ENCODE data around the gene SLC35B4. TPM values are rescaled to one million over a fixed set of nuclear protein-coding genes. Genes with fewer than 3 reads are reported as not detected.
"Not testable (repeated sequence)": the region's sequence is repeated elsewhere in the genome, so short reads cannot be mapped to it uniquely, and the experiment has no call there.

SLC35B4 gene
- total RNA-seq, 1 experiment from 2014 or later = 20.5 TPM

DNA sequence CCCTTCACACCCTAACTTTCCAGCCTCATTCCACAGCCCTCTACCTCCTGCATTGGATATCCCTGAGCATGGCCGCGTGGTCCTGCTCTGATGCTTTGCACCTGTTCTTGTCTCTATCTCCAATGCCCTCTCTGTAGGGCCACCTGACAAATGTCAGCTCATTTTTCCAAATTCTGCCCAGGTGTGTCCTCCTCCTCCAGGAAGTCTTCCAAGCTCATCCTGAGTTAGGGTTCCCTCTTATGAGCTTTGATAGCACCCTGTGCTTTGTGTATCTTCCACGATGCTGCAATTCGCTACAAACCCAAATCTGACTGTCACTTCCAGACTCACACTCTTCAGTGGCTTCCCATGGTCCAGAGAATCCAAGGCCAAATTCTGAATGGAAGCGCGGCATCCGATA is 14.7 kb upstream of the SLC35B4 start:
- no peak for DNase-seq (ENCODE audit: low read depth)

- DNase-seq (ENCODE audit: low read depth) = no peak
Measured at GRCh38 chr7:134330974-134331373, 14.2 kb upstream of the SLC35B4 start.

GRCh38 chr7:134329614-134330346 is 13.1 kb upstream of the SLC35B4 start:
- DNase-seq (ENCODE audit: low read depth) = no peak

DNA sequence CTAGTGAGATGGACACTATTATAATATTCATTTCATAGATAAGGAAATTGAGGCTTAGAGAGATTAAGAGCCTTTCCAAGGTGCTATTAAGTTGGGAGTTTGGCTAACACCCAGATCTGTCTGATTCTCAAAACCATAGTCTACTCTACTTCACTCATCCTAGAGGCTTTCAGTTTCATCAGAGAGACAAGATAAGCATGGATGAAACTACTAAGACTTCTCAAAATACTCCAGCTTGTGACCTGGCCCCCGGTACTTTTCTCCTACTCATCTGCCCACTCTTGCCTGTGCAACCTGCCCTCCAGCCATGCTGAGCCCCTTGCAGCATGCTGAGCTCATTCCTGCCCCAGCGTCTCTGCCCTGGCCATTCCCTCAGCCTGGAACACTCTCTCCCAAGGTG is 12.2 kb upstream of the SLC35B4 start:
- no peak for DNase-seq (ENCODE audit: low read depth)

DNA sequence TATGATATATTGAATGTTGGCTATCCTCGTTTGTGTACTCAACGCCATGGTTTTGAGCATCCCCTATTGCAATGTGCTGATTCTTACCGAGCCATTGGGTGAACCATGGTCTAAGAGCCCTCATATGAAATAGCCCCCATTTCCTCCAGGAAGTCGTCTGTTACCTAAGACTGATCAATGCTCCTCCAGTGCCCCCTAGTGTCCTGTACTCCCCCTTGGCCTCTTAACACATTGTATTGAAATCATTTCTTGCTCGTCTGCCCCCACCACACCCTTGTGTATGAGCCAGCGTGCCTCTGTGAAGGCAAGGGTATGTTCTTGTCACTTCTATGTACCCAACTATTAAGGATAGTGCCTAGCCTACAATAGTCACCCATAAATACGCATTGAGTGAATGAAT is 11.2 kb upstream of the SLC35B4 start:
- peak; percentile 65 for DNase-seq (ENCODE audit: low read depth)

- DNase-seq (ENCODE audit: low read depth) = no peak
Measured at GRCh38 chr7:134324107-134324506, 7.4 kb upstream of the SLC35B4 start.

DNA sequence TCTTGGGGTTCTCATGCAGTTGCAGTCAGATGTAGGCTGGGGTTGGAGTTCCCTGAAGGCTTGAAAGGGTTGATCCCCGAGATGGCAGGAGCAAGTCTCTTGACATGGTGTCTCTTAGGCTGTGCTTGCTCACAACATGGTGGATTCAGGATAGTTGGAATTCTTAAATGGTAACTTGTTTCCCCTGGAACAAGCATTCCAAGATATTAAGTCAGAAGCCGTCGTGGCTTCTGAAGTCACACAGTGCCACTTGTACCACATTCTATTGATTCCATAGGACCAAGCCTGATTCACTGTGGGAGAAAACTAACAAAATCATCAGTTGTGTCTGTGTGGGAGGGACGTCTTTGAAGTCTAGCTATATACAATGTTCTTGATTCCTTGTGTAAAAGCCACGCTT is 3.5 kb upstream of the SLC35B4 start:
- DNase-seq (ENCODE audit: low read depth) = peak; percentile 17

DNA sequence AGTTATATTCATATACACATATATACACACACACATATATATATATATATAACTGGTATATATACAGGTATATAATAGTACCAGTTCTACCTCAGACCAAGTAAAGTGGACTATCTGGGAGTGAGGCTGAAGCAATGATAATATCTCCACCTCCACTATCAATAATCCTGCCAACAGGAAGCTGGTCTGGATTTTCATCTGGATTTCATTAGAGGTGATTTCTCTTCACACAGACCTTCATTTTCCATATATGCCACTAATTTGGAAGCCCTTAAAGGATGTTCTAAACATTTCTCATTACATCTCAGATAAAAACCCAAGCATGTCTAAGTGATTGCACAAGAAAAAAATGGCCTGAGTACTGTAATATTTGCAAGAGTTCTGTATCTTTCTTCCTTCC is 1.7 kb upstream of the SLC35B4 start:
- no peak for DNase-seq (ENCODE audit: low read depth)

- no peak for DNase-seq (ENCODE audit: low read depth)
Measured at GRCh38 chr7:134317434-134317833, 704 bp upstream of the SLC35B4 start.

DNA sequence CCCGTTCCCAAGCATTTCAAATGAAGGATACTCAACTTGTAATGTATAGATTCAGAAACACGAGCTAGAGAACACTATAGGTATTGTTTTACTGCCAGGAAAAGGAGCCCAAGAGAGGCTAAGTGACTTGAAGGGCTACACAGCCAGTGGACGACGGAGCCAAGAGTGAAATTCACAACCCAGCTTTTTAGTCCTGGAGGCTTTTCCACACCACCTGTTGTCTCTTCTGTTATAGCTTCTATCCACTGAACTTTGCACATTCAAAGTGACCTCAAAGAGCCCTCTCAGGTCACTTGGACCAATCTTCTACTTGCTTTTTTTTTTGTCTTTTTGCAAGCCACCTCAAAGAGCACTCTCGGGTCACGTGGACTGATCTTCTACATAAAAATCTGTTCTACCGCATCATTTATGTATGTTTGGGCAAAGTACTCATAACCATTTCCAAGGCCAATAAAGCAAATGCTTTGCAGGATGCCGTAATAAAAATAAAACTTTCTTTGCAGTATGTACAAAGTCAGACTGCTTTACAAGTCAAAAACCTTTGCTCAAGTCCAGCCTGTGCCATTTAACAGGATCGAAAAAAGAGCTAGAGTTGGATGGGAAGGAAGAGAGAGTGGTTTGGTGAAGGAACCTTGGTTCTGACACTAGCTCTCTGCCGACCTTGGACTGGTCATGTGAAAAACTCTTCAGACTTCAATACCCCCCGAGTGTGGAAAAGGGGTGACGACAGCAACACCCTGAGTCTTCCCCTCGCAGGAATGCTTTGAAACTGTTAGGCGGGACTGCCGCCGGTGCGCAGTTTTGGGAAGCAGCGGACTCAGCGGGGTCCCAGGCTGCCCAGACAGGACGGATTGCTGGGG is 821 bp downstream of the SLC35B4 start:
- DNase-seq (ENCODE audit: low read depth) = peak; percentile 42

DNA sequence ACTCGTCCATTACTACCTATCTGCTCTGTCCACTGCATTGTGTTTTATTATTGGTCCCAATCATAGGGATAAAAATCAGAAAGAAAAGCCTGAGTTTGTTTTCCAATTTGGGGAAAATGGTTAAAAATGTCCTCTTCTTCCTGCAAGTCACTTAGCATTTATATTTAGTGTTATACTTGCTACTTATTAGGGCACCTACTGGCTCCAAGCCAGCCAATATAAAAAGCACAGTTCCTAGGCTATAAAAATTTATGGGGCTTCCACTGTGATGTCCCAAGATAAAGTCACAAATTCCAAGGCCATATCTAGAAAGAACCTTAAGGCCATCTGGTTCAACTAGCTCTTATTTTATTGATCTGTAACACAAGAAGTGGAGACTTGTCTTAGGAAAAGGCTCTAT is 3.2 kb downstream of the SLC35B4 start:
- DNase-seq (ENCODE audit: low read depth) = no peak

DNA sequence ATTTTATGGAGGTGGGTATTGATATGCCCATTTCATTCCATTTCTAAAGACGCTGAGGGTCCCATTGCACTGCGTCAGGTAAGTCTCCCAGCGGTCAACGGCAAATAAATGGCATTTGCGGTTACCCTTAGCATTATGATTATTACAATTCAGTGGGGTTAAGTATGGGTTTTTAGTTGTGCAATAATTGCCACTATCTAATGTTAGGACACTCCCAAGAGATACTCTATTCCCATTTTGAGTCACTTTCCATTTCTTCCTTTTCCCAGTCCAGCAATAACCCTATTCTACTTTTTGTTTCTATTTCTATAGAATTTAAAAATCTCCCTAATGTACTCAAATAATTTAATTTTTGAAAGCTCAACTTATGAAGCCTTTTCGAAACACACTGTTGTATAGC is 4.0 kb downstream of the SLC35B4 start:
- no peak for DNase-seq (ENCODE audit: low read depth)

GRCh38 chr7:134311807-134312206 is 4.9 kb downstream of the SLC35B4 start:
- no peak for DNase-seq (ENCODE audit: low read depth)

DNA sequence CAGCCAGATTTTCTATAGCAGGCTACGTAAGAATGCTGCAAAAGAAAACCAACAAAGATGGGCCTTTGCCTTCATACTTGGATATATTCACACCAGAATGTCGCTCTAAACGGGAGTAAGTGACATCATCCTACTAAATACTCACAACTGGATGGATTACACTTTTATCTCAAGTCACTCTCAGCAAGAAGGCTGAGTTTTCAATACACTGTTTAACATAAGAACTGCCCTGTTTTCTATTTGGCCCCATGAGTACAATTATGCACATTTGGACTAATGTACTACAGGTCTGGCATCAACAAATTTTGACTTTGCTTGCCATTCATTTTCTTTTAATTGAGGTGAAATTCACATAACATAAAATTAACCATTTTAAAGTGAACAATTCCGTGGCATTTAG is 8.2 kb downstream of the SLC35B4 start:
- DNase-seq (ENCODE audit: low read depth) = no peak

- DNase-seq (ENCODE audit: low read depth) = no peak
Measured at GRCh38 chr7:134307320-134307719, 9.4 kb downstream of the SLC35B4 start.

DNA sequence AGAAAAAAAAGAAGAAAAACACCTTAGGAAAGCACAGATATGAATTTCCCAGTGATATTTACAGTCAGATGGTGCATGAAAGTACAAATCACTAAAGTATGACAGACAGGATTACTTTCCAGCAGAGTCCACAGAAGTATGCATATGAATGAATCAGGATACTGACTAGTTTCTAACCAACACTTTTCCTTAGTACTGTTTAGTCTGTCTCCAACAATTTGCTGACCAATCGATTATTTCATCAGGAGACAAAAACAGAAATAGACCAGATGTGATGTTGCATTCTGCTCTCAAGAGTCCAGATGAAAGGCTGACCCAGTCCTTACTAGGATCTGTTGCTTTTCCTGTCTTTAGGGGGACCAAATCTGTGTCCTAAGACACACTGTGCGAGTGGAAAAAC is 14.6 kb downstream of the SLC35B4 start:
- no peak for DNase-seq (ENCODE audit: low read depth)

- no peak for DNase-seq (ENCODE audit: low read depth)
Measured at GRCh38 chr7:134301592-134301991, 15.1 kb downstream of the SLC35B4 start.

GRCh38 chr7:134300988-134301387 is 15.7 kb downstream of the SLC35B4 start:
- DNase-seq (ENCODE audit: low read depth) = no peak

- no peak for DNase-seq (ENCODE audit: low read depth)
Measured at GRCh38 chr7:134298902-134299683, 17.6 kb downstream of the SLC35B4 start.

DNA sequence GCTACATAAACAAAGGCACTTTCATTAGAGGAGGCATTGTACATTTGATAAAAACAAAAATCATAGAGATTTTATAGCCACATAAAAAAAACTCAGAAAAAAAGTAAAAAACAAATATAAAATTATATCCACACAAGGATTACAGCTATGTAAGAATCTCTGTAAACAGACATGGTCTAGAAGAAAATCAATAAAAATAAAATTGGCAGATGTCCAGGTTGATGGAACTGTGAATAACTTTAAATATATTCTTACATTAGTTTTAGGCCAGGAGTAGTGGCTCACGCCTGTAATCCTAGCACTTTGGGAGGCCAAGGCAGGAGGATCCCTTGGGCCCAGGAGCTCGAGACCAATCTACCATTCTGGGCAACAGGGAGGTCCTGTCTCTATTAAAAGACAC is 19.2 kb downstream of the SLC35B4 start:
- DNase-seq (ENCODE audit: low read depth) = no peak

DNA sequence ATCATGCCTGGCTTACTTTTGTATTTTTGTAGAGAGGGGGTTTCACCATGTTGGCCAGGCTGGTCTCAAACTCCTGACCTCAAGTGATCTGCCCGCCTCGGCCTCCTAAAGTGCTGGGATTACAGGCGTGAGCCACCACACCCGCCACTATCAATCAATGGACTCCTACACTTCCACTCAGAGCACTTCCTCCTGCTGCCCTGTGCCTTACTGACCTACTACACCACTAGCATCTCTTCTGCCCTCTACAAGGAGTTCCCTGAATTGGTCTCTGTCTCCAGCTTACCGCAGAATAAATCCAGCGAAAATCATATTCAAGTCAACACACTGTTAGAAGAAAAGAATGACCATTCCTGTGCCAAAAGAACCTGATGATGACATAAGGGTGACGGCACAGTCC is 20.7 kb downstream of the SLC35B4 start:
- DNase-seq (ENCODE audit: low read depth) = not testable (repeated sequence)

- DNase-seq (ENCODE audit: low read depth) = no peak
Measured at GRCh38 chr7:134293002-134293740, 23.6 kb downstream of the SLC35B4 start.
